ENCODE data around the gene ZNF613. TPM values are rescaled to one million over a fixed set of nuclear protein-coding genes. Genes with fewer than 3 reads are reported as not detected.

ZNF613 gene
- 4.9 and 7.7 TPM in 2 replicates for total RNA-seq (2022)
- percentile 56 among the genes with signal in this experiment for Bru-seq, nascent RNA
- BruChase-seq, experiment 1, labeled RNA remaining after a 6-hour chase = percentile 56 among the genes with signal in this experiment
- BruChase-seq, experiment 2, labeled RNA remaining after a 2-hour chase = percentile 58 among the genes with signal in this experiment
- long read RNA-seq, partial matches to known transcripts = 0 of 12 reads
- long read RNA-seq, other reads (novel, unspliced or antisense) = 6 of 12 reads

DNA sequence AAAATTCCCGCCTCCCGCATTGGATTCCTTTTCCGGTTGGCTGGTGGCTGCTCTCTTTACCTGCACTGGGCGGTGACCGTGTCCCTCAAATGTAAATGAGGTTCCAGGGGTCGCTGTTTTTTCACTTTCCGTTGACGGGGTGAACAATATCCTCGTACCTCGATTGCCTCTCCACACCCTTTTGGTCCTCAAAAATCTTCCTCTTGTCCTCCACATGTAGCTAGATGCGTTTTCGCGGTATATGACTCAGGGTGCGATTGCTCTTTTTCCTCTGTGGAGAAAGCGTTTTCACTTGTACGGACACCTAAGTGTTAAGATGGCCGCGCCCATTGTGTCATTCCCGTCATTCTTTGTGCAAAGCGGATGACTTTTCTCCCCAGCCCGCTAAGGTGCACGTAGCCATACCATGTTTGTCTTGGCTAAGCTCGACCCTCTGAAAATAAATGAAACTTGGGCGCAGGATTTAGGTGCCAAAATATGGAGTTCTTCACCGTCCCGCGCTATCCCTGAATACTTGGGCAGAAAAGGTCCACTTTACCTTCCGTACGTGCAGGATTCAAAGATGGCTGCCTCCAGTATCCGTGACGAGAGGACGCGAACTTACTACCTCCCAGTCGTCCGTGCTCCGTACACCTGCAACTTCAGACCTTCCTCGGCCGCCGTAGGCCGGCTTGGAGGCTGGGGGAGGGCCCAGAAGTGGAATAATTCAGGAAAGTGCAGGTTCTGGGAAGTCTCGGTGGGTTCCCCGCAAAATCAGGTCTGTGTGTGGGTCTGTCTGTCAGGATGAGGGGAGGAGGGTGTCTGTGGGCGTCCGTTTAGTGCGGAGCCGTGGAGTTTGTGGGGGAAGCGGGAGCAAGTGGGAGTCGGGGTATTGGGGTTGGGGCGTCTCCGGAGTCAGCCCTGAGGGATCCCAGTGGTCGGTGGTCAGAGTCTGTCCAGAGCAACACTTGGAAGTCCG is at the start of gene ZNF613:
TSS of gene ZNF613 (plus strand) at position 689 of the 958 bp plus-strand sequence. CDS start 8,749 bp downstream, outside the sequence.
- no TSS peak for BruUV-seq (replicated peaks)
- H3K4me3 Mint-ChIP-seq (ENCODE audit: unreplicated experiment) = peak within 1 kb of the TSS; percentile 91

DNA sequence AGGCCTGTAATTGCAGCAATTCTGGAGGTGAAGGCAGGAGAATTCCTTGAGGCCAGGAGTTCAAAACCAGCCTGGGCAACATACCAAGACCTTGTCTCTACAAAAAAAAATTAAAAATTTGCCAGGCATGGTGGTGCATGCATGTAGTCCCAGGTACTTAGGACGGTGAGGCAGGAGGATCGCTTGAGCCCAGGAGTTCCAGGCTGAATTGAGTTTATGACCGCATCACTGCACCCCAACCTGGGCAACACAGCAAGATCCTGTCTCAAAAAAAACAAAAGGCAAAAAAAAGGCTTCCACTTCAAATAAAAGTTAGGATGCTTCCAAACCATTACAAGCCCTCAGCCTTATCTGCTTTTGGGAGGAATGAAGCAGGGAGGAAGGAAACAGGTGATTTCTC is 44.8 kb upstream of the ZNF613 start:
- H3K4me3 Mint-ChIP-seq (ENCODE audit: unreplicated experiment) = no peak overlapping the region
- peaks cover 37% of the 10 kb centered on the region for H3K9me3 Mint-ChIP-seq (ENCODE audit: unreplicated experiment)

More for the DNA sequence above, at the start of gene ZNF613:
- H3K4me1 Mint-ChIP-seq (ENCODE audit: insufficient read depth, unreplicated experiment) = peaks cover 9% of the 10 kb centered on the region
- peak; percentile 95 for DNase-seq (ENCODE audit: unreplicated experiment)
- H3K27ac Mint-ChIP-seq (ENCODE audit: low read depth, unreplicated experiment) = peak within 1 kb of the TSS; percentile 89
- ChIA-PET CTCF (interaction anchor here (0.5 to 0.6 kb wide), 3 partner anchors 12 to 83 kb away, joined by 3 read pairs; partner anchors contain the start of gene ZNF649), POLR2A (interaction anchor here (0.8 to 1.4 kb wide), 5 partner anchors 14 to 1025 kb away, joined by 3 to 7 read pairs (median 4); partner anchors contain the start of gene ZNF432)
- TF ChIP-seq, protein P1, sequence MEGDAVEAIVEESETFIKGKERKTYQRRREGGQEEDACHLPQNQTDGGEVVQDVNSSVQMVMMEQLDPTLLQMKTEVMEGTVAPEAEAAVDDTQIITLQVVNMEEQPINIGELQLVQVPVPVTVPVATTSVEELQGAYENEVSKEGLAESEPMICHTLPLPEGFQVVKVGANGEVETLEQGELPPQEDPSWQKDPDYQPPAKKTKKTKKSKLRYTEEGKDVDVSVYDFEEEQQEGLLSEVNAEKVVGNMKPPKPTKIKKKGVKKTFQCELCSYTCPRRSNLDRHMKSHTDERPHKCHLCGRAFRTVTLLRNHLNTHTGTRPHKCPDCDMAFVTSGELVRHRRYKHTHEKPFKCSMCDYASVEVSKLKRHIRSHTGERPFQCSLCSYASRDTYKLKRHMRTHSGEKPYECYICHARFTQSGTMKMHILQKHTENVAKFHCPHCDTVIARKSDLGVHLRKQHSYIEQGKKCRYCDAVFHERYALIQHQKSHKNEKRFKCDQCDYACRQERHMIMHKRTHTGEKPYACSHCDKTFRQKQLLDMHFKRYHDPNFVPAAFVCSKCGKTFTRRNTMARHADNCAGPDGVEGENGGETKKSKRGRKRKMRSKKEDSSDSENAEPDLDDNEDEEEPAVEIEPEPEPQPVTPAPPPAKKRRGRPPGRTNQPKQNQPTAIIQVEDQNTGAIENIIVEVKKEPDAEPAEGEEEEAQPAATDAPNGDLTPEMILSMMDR (IDR thresholded peaks at IDR 0.05; ENCODE audit: unreplicated experiment) = no peak
- intact Hi-C loops (cut with micrococcal nuclease) = loop anchor here (2.0 to 10.0 kb wide), 3 partner anchors 60 to 308 kb away; partner anchors contain the start of genes ZNF350 and ZNF432
- no peaks in the 10 kb centered on the region for H3K27me3 Mint-ChIP-seq (ENCODE audit: insufficient read depth, unreplicated experiment)
- H3K36me3 Mint-ChIP-seq (ENCODE audit: insufficient read depth, unreplicated experiment) = peaks cover 27% of the 10 kb centered on the region
- H3K9me3 Mint-ChIP-seq (ENCODE audit: unreplicated experiment) = peaks cover 10% of the 10 kb centered on the region

GRCh38 chr19:51884713-51885112 is 42.6 kb upstream of the ZNF613 start:
- CTCF ChIA-PET = interaction anchor here (0.6 to 1.4 kb wide), 2 partner anchors 9 to 22 kb away, joined by 3 to 6 read pairs; no protein-coding TSS in a partner anchor
- no peak overlapping the region for H3K4me3 Mint-ChIP-seq (ENCODE audit: unreplicated experiment)
- peaks cover 35% of the 10 kb centered on the region for H3K36me3 Mint-ChIP-seq (ENCODE audit: insufficient read depth, unreplicated experiment)
- POLR2A ChIA-PET = interaction anchor here (1.2 kb wide), 1 partner anchor 61 kb away, joined by 3 read pairs; no protein-coding TSS in a partner anchor
- H3K4me1 Mint-ChIP-seq (ENCODE audit: insufficient read depth, unreplicated experiment) = no peaks in the 10 kb centered on the region
- H3K27me3 Mint-ChIP-seq (ENCODE audit: insufficient read depth, unreplicated experiment) = no peaks in the 10 kb centered on the region
- no peak for DNase-seq (ENCODE audit: unreplicated experiment)
- H3K27ac Mint-ChIP-seq (ENCODE audit: low read depth, unreplicated experiment) = no peak overlapping the region
- intact Hi-C loops (cut with micrococcal nuclease) = no loop called here
- H3K9me3 Mint-ChIP-seq (ENCODE audit: unreplicated experiment) = peaks cover 32% of the 10 kb centered on the region
- BruUV-seq (replicated peaks) = no TSS peak
- TF ChIP-seq, protein P1 (IDR thresholded peaks at IDR 0.05; ENCODE audit: unreplicated experiment) = no peak

More for the DNA sequence above, 44.8 kb upstream of the ZNF613 start:
- no peak for DNase-seq (ENCODE audit: unreplicated experiment)
- Mint-ChIP-seq H3K27ac (ENCODE audit: low read depth, unreplicated experiment) (no peak overlapping the region), H3K27me3 (ENCODE audit: insufficient read depth, unreplicated experiment) (no peaks in the 10 kb centered on the region), H3K4me1 (ENCODE audit: insufficient read depth, unreplicated experiment) (no peaks in the 10 kb centered on the region), H3K36me3 (ENCODE audit: insufficient read depth, unreplicated experiment) (peaks cover 26% of the 10 kb centered on the region)
- no TSS peak for BruUV-seq (replicated peaks)
- ChIA-PET POLR2A (no interaction called here), CTCF (no interaction called here)
- intact Hi-C loops (cut with micrococcal nuclease) = no loop called here
- TF ChIP-seq, protein P1 (IDR thresholded peaks at IDR 0.05; ENCODE audit: unreplicated experiment) = no peak
